Measurements from ENCODE around the gene SYNJ1. TPM values are rescaled to one million over a fixed set of nuclear protein-coding genes. Genes with fewer than 3 reads are reported as not detected.
"Not testable (repeated sequence)": the region's sequence is repeated elsewhere in the genome, so short reads cannot be mapped to it uniquely, and the experiment has no call there.

SYNJ1 gene
- total and polyA plus RNA-seq, 7 experiments from 2014 or later, result 4.3 to 28.5 (median 22.1) TPM

DNA sequence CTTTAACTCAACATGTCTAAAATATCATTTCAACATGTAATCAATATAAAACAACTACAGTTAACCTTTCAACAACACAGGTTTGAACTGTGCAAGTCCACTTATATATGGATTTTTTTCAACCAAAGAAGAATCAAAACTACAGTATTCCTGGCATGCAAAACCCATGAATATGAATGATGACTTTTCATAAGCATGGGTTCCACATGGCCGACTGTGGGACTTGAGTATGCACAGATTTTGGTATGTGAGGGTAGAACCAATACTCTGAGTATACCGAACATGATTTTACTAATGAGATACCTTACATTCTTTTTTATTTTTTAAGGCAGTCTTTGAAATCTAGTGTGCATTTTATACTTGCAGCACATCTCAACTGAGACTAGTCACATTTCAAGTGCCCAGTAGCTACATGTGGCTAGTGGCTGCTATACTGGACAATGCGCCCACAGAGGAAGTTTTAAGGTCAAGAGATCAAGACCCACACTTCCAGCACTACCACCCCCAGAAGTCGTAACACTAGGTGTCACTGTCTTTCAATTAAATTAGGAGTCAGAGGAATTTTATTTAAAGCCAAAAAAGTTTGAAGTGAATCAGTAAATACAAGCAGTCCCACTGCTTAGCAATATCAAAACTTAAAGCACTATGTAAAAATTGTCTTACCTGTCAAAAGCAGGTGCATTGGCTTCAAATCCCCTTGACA, 40.0 kb downstream of the SYNJ1 start:
- DNase-seq, result peak in 1 of 9 donors; percentile 12
- H3K4me3 Mint-ChIP-seq, result no peak overlapping the region
- H3K4me1 Mint-ChIP-seq, result peaks cover 0 to 4% (median 3%) of the 10 kb centered on the region in 7 donors
- Histone ChIP-seq H3K36me3 (ENCODE audit: control insufficient read depth in 2 of 3, insufficient read depth in 3 of 3, low read length in 3 of 3) (peaks cover 0 to 31% (median 4%) of the 10 kb centered on the region in 3 experiments), H3K27me3 (ENCODE audit: control insufficient read depth in 2 of 2, insufficient read depth in 2 of 2, low read length in 2 of 2) (no peaks in the 10 kb centered on the region), H3K9me3 (ENCODE audit: control insufficient read depth in 2 of 3, low read length in 3 of 3) (no peaks in the 10 kb centered on the region), H3K4me3 (ENCODE audit: low read length) (no peak overlapping the region), H3K27ac (ENCODE audit: low read depth, low read length) (no peak overlapping the region), H3K4me1 (ENCODE audit: control insufficient read depth in 2 of 2, insufficient read depth in 2 of 2, low read length in 2 of 2) (no peaks in the 10 kb centered on the region)
- H3K36me3 Mint-ChIP-seq, result peaks cover 5 to 34% (median 8%) of the 10 kb centered on the region in 5 donors
- ChIA-PET POLR2A (no interaction called here), CTCF (interaction anchor here (1.3 kb wide), 1 partner anchor 138 kb away, joined by 6 read pairs; no protein-coding TSS in a partner anchor)
- no peaks in the 10 kb centered on the region for H3K9me3 Mint-ChIP-seq
- H3K27ac Mint-ChIP-seq, result peak overlapping the region in 1 of 9 donors; percentile 23
- intact Hi-C loops (cut with micrococcal nuclease), result loop anchor here (1.0 to 10.0 kb wide), 2 partner anchors 137 to 139 kb away; no protein-coding TSS in a partner anchor
- H3K27me3 Mint-ChIP-seq, result no peaks in the 10 kb centered on the region
- ATAC-seq, result no peak

DNA sequence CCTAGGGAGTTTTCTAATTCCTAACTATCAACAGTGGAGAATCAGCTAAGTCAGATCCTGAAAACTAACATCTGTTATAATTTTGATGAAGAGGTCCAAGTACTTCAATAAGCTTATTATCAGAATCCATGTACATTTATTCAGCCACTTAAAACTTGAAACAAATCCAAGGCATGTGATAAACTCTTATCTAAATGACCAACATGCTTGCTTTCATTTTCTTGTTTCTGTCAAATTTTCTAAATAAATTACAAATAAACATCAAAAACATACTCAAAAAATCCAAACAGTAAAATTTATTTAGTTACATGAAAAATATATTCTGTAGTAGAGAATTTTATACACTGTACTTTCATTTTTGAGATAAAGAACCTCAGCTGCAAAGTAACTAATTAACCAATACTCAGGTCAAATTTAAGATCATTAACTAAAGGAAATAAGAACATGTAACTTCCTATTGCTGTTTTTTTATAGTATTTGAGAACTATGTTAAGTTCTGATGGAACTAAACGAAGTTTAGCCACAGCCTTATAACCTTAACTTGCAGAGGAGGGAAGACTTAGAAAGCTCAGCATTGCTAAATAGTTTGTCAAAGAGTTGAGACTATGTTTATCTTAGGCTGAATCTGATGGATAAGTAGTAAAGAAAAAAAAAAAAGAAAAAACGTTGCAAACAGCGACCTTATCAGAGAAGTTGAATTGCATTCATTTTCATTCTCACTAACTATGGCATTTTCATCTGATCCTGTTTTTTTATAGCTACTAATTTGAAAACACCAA, 44.9 kb downstream of the SYNJ1 start:
- intact Hi-C loops (cut with micrococcal nuclease), result loop anchor here in 1 of 2 donors (10.0 kb wide), 1 partner anchor 142 kb away; no protein-coding TSS in a partner anchor
- Histone ChIP-seq H3K27ac (ENCODE audit: low read depth, low read length) (no peak overlapping the region), H3K4me1 (ENCODE audit: control insufficient read depth in 2 of 2, insufficient read depth in 2 of 2, low read length in 2 of 2) (no peaks in the 10 kb centered on the region), H3K27me3 (ENCODE audit: control insufficient read depth in 2 of 2, insufficient read depth in 2 of 2, low read length in 2 of 2) (no peaks in the 10 kb centered on the region), H3K9me3 (ENCODE audit: control insufficient read depth in 2 of 3, low read length in 3 of 3) (no peaks in the 10 kb centered on the region), H3K4me3 (ENCODE audit: low read length) (no peak overlapping the region), H3K36me3 (ENCODE audit: control insufficient read depth in 2 of 3, insufficient read depth in 3 of 3, low read length in 3 of 3) (peaks cover 0 to 31% (median 4%) of the 10 kb centered on the region in 3 experiments)
- DNase-seq (no peak), ATAC-seq (no peak)
- Mint-ChIP-seq H3K4me3 (no peak overlapping the region), H3K27ac (peak overlapping the region in 1 of 9 donors; percentile 28), H3K36me3 (peaks cover 0 to 35% (median 13%) of the 10 kb centered on the region in 5 donors), H3K4me1 (peaks cover 0 to 4% (median 0%) of the 10 kb centered on the region in 7 donors), H3K9me3 (no peaks in the 10 kb centered on the region), H3K27me3 (no peaks in the 10 kb centered on the region)
- POLR2A ChIA-PET, result no interaction called here
- CTCF ChIA-PET, result interaction anchor here (0.6 kb wide), 1 partner anchor 927 kb away, joined by 3 read pairs; no protein-coding TSS in a partner anchor

DNA sequence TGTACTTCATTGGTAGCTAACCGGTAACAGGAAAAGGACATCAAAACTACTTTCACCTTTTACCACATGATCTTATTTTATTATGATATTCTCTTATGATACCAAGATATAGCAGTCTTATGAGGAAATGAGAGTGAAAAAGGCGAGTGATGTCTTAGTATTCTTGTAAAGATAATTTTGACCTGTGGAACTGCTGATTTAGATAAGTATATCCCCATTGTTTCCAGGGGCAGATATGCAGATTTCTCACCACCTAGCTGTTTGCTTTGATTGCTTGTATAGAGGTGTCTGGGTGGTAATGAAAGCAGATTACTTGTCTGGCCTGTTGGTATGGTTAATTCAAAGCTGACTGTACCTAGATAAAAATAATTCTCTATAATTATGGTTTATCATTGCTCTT, 53.1 kb downstream of the SYNJ1 start:
- CTCF ChIA-PET, result interaction anchor here (0.7 kb wide), 1 partner anchor 104 kb away, joined by 3 read pairs; no protein-coding TSS in a partner anchor
- peaks cover 0 to 21% (median 5%) of the 10 kb centered on the region in 3 experiments for H3K36me3 ChIP-seq (ENCODE audit: control insufficient read depth in 2 of 3, insufficient read depth in 3 of 3, low read length in 3 of 3)
- POLR2A ChIA-PET, result interaction anchor here (0.7 kb wide), 1 partner anchor 423 kb away, joined by 4 read pairs; no protein-coding TSS in a partner anchor
- H3K27ac Mint-ChIP-seq, result no peak overlapping the region
- no peak overlapping the region for H3K27ac ChIP-seq (ENCODE audit: low read depth, low read length)
- H3K4me1 Mint-ChIP-seq, result no peaks in the 10 kb centered on the region
- H3K4me3 ChIP-seq (ENCODE audit: low read length), result no peak overlapping the region
- intact Hi-C loops (cut with micrococcal nuclease), result loop anchor here in 1 of 2 donors (5.0 kb wide), 1 partner anchor 83 kb away; no protein-coding TSS in a partner anchor
- H3K4me3 Mint-ChIP-seq, result no peak overlapping the region
- H3K27me3 Mint-ChIP-seq, result no peaks in the 10 kb centered on the region
- no peak for ATAC-seq
- no peaks in the 10 kb centered on the region for H3K4me1 ChIP-seq (ENCODE audit: control insufficient read depth in 2 of 2, insufficient read depth in 2 of 2, low read length in 2 of 2)
- H3K9me3 Mint-ChIP-seq, result no peaks in the 10 kb centered on the region
- no peaks in the 10 kb centered on the region for H3K27me3 ChIP-seq (ENCODE audit: control insufficient read depth in 2 of 2, insufficient read depth in 2 of 2, low read length in 2 of 2)
- no peak for DNase-seq
- H3K36me3 Mint-ChIP-seq, result peaks cover 4 to 52% (median 16%) of the 10 kb centered on the region in 5 donors
- no peaks in the 10 kb centered on the region for H3K9me3 ChIP-seq (ENCODE audit: control insufficient read depth in 2 of 3, low read length in 3 of 3)

DNA sequence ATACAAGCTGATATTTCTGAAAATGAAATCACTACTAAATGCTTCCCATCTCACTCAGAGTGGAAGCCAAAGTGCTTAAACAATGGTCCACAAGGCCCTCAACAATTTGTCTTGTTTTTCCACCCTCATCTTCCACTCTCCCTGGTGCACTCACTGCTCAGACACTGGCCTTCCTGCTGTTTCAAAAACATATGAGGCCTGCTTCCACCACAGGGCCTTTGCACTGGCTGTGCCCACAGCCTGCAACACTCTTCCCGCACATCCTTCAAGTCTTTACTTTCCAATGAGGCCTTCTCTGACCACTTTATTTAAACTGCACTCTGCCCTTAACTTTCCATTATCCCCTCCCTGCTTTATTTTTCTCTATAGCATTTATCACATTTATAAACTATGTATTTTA, 53.8 kb downstream of the SYNJ1 start:
- Mint-ChIP-seq H3K9me3 (no peaks in the 10 kb centered on the region), H3K4me3 (no peak overlapping the region), H3K27me3 (no peaks in the 10 kb centered on the region), H3K27ac (no peak overlapping the region), H3K4me1 (no peaks in the 10 kb centered on the region), H3K36me3 (peaks cover 4 to 55% (median 19%) of the 10 kb centered on the region in 5 donors)
- H3K4me3 ChIP-seq (ENCODE audit: low read length), result no peak overlapping the region
- POLR2A ChIA-PET, result no interaction called here
- intact Hi-C loops (cut with micrococcal nuclease), result no loop called here
- no peaks in the 10 kb centered on the region for H3K9me3 ChIP-seq (ENCODE audit: control insufficient read depth in 2 of 3, low read length in 3 of 3)
- DNase-seq (no peak), ATAC-seq (no peak)
- CTCF ChIA-PET, result no interaction called here
- peaks cover 0 to 27% (median 5%) of the 10 kb centered on the region in 3 experiments for H3K36me3 ChIP-seq (ENCODE audit: control insufficient read depth in 2 of 3, insufficient read depth in 3 of 3, low read length in 3 of 3)
- H3K27me3 ChIP-seq (ENCODE audit: control insufficient read depth in 2 of 2, insufficient read depth in 2 of 2, low read length in 2 of 2), result no peaks in the 10 kb centered on the region
- H3K4me1 ChIP-seq (ENCODE audit: control insufficient read depth in 2 of 2, insufficient read depth in 2 of 2, low read length in 2 of 2), result no peaks in the 10 kb centered on the region
- H3K27ac ChIP-seq (ENCODE audit: low read depth, low read length), result no peak overlapping the region

DNA sequence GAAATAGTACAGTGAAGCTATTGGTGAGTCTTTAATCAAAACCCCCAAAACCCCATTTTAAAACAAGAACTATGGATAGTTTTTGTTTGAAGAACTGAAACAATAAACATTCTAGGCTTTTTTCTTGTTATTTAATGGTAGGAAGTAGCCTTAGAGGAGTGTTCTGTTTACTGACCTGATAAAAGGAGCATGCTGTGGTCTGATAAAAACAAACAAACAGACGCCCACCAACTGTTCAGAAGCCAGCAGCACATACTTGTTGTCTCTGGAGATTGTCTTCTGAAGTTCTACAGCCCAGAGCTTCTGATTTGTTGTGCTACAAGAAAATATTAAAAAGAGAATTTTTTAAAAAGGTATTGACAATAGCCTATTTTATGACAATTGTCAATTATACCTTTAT, 61.6 kb downstream of the SYNJ1 start:
- Mint-ChIP-seq H3K4me1 (no peaks in the 10 kb centered on the region), H3K27me3 (no peaks in the 10 kb centered on the region), H3K36me3 (peaks cover 32 to 75% (median 55%) of the 10 kb centered on the region in 5 donors), H3K27ac (no peak overlapping the region), H3K4me3 (no peak overlapping the region), H3K9me3 (peaks cover 0 to 28% (median 13%) of the 10 kb centered on the region in 11 donors)
- H3K4me3 ChIP-seq (ENCODE audit: low read length), result no peak overlapping the region
- no peaks in the 10 kb centered on the region for H3K4me1 ChIP-seq (ENCODE audit: control insufficient read depth in 2 of 2, insufficient read depth in 2 of 2, low read length in 2 of 2)
- DNase-seq (no peak), ATAC-seq (no peak)
- no peaks in the 10 kb centered on the region for H3K27me3 ChIP-seq (ENCODE audit: control insufficient read depth in 2 of 2, insufficient read depth in 2 of 2, low read length in 2 of 2)
- H3K27ac ChIP-seq (ENCODE audit: low read depth, low read length), result no peak overlapping the region
- CTCF ChIA-PET, result no interaction called here
- H3K36me3 ChIP-seq (ENCODE audit: control insufficient read depth in 2 of 3, insufficient read depth in 3 of 3, low read length in 3 of 3), result peaks cover 17 to 63% (median 21%) of the 10 kb centered on the region in 3 experiments
- peaks cover 0 to 9% (median 0%) of the 10 kb centered on the region in 3 experiments for H3K9me3 ChIP-seq (ENCODE audit: control insufficient read depth in 2 of 3, low read length in 3 of 3)
- POLR2A ChIA-PET, result no interaction called here
- intact Hi-C loops (cut with micrococcal nuclease), result no loop called here

DNA sequence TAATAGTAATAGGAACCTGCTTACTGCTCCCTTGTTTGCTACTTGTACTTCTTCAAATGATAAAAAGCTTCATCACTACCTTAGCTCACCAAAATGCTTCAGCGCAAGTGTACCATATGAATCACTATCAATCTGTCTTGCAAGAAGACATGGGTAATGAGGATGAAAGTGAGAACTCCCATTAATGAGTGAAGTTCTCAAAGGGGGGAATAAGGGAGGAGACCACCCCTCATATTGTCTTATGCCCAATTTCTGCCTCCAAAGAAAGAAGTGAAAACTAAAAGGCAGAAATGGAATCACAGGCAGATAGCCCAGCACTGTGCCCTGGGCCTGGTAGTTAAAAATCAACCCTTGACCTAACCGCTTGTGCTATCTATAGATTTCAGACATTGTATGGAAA, 63.7 kb downstream of the SYNJ1 start:
- Mint-ChIP-seq H3K9me3 (peaks cover 0 to 28% (median 13%) of the 10 kb centered on the region in 11 donors), H3K36me3 (peaks cover 32 to 78% (median 58%) of the 10 kb centered on the region in 5 donors)
- H3K4me3 ChIP-seq (ENCODE audit: low read length); H3K4me3 Mint-ChIP-seq; DNase-seq; H3K27me3 Mint-ChIP-seq; H3K27ac Mint-ChIP-seq; H3K27ac ChIP-seq (ENCODE audit: low read depth, low read length); H3K27me3 ChIP-seq (ENCODE audit: control insufficient read depth in 2 of 2, insufficient read depth in 2 of 2, low read length in 2 of 2); ATAC-seq; H3K9me3 ChIP-seq (ENCODE audit: control insufficient read depth in 2 of 3, low read length in 3 of 3); intact Hi-C loops (cut with micrococcal nuclease); H3K4me1 Mint-ChIP-seq; H3K4me1 ChIP-seq (ENCODE audit: control insufficient read depth in 2 of 2, insufficient read depth in 2 of 2, low read length in 2 of 2): not testable (repeated sequence)
- CTCF ChIA-PET, result interaction anchor here (0.6 kb wide), 1 partner anchor 57 kb away, joined by 3 read pairs; no protein-coding TSS in a partner anchor
- H3K36me3 ChIP-seq (ENCODE audit: control insufficient read depth in 2 of 3, insufficient read depth in 3 of 3, low read length in 3 of 3), result peaks cover 17 to 69% (median 21%) of the 10 kb centered on the region in 3 experiments
- POLR2A ChIA-PET, result interaction anchor here (1.0 kb wide), 1 partner anchor 107 kb away, joined by 3 read pairs; the partner anchor contains the start of gene PAXBP1
